Measurements from ENCODE around the gene LMO7.

DNA sequence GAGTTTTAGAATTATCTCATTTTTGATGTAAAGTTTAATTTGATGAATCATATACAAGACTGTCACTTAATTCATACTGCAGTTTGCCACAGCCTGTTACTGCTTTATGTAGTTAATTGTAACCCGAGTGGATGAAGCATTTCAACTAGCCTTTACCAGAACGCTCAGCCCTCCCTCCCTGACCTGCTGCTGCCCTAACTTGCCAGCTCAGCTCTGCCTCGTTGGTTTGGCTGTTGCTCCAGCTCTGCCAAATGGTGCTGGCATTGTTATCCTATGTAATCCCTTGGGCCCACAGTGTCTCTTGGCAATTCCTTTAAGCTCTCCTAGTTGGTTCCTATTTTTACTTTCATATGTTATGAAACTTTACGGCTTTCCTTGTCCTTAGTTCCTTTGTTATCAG is 113.3 kb downstream of the LMO7 start:
- TF ChIP-seq EZH2 (IDR thresholded peaks at IDR 0.05) (no peak), POLR2AphosphoS5 (IDR thresholded peaks at IDR 0.05; ENCODE audit: borderline replicate concordance, low read depth, low read length) (no peak), FOXP2 (optimal IDR thresholded peaks at IDR 0.05; ENCODE audit: control extremely low read depth, extremely low read length, insufficient read depth) (no peak)

All from SK-N-MC (cell line).